ENCODE data around the gene LRAT.

LRAT gene

DNA sequence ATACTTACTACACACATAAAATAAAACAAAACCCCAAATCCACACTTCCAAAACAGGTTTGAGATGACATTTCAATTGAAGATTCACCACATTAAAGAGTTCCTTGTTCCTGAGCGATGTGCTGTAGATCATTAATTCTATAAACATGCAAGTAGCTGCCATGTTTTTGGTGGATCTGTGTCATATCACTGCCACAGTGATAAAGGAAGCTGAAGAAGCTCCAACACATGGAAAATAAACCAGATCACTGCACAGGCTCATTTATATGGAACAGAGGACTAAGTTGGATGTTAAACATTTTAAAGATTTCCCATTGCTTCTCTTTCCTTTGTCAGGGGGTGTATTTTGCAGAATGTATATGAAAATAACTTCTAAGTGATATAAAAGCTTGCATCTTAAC, 34.5 kb downstream of the LRAT start:
- DNase-seq: no peak

DNA sequence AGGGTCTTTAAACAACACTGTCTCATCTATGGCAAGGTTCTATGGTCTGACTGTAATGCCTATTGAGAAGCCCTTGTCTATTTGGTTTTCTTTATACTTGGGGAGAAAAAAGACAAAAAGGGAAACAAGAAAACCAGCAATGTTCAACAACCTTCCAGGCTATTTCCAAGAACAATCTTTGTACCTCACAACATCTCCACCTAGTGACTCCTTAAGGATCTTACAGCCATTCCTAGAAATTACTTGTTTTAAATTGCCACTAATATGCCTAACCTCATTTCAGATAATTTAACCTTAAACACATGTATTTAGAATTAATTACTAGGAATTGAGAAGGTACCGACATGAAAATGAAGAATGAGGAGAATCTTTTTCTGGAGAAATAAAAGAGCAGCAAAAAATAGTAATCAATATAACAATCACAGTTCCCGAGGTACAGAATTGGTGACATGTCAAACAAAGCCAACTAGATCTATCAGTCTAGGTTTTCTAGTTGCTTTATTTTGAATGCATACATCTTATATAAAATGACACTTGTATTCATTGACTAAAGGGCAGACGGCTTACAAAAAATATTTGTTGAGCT, 35.7 kb downstream of the LRAT start:
- DNase-seq: no peak

DNA sequence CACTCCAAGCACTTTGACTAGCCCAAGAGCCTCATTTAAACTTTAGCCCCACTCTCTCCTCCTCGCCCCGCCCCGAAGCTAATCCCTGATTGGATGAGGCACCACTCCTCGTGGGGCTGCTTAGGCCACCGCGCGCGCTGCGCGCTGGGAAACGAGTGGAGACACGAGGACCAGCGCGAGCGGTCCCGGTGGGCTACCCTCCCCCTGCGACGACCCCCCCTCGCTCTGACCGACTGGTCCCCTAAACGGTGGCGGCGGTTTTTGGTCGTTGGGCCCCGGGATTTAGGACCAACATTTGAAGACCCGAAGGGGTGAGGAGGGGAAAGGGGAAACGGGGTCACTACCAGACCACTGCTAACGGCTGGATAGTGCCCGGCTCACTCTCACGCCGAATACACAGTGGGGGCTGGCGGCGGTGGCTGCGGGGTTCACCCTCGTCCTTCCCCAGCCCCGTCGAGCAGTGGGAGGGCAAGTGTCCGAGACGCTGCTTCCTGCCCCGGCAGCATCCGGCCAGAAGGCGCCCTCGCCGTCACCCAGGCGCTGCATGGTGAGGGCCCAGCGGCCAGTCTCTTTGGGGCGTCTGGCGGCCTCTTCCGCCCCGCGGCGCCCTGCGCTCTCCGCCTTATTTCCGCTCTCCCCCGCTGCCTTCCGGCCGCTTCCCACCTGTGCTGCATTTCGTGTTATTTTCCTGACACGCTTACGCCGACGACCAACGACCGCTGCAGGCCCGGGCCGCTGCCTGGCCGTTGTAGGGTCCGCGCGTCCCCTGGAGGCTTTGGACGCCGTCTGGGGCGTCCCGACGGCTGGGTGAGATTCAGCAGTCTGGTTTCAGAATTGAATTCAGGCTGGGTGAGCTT, 37.6 kb downstream of the LRAT start, which contains the start of gene RBM46:
TSS of gene RBM46 (plus strand) at position 147 of the 857 bp plus-strand sequence. CDS start 15,481 bp downstream, outside the sequence.
- DNase-seq: no peak

DNA sequence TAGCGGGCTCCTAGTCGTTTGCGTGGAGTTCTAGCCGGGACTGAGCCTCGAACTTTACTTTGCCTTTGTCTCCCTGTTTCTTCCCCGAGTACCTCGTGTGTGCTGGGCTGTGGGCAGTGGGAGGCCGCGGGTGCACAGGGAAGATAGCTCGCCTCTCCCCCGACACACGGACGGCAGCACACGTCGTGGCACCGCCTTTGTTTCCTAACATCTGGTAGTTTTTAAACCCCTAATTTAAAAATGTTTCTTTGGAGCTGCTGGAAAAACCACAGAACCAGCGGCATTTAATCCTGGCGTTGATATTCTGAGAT, 38.1 kb downstream of the LRAT start:
- DNase-seq: no peak
